ENCODE measurements around the gene NFIB. TPM values are rescaled to one million over a fixed set of nuclear protein-coding genes. Genes with fewer than 3 reads are reported as not detected.
A peak's percentile ranks its signal among the peaks of the same experiment; 100 is the strongest.

The NFIB gene
- total RNA-seq, 2 donors from 2014 or later, result 53.0 to 54.0 TPM

DNA sequence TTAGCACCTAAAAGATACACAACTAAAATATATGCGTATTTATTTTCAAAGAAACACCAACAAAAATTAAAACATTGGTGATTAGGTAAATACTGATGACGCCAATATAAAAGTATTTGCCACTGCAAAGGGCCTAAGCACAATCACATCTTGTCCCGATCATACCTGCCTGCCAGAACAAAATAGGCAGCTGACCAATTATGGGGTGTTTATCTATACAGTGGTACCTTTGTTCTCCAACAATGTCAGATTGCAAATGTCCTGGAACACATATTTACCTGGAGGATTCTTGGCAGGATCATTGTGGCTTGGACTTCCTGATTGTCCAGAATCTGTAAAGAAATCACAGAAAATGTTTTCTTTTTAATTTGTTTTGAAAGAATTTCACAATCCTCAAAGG lies 134.5 kb downstream of the NFIB start:
- Histone ChIP-seq H3K27ac (peak overlapping the region; percentile 71), H3K4me1 (no peaks in the 10 kb centered on the region), H3K9ac (ENCODE audit: low read depth in 2 of 2, low read length in 2 of 2) (no peak overlapping the region), H3K4me3 (no peak overlapping the region), H3K27me3 (no peaks in the 10 kb centered on the region), H3K9me3 (no peaks in the 10 kb centered on the region), H3K36me3 (no peaks in the 10 kb centered on the region)
- TF ChIP-seq, protein P1, sequence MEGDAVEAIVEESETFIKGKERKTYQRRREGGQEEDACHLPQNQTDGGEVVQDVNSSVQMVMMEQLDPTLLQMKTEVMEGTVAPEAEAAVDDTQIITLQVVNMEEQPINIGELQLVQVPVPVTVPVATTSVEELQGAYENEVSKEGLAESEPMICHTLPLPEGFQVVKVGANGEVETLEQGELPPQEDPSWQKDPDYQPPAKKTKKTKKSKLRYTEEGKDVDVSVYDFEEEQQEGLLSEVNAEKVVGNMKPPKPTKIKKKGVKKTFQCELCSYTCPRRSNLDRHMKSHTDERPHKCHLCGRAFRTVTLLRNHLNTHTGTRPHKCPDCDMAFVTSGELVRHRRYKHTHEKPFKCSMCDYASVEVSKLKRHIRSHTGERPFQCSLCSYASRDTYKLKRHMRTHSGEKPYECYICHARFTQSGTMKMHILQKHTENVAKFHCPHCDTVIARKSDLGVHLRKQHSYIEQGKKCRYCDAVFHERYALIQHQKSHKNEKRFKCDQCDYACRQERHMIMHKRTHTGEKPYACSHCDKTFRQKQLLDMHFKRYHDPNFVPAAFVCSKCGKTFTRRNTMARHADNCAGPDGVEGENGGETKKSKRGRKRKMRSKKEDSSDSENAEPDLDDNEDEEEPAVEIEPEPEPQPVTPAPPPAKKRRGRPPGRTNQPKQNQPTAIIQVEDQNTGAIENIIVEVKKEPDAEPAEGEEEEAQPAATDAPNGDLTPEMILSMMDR (IDR thresholded peaks at IDR 0.05), result no peak
- intact Hi-C loops (cut with DNase I), result loop anchor here (5.0 kb wide), 1 partner anchor 152 kb away; no protein-coding TSS in a partner anchor
- peak; percentile 56 for DNase-seq

DNA sequence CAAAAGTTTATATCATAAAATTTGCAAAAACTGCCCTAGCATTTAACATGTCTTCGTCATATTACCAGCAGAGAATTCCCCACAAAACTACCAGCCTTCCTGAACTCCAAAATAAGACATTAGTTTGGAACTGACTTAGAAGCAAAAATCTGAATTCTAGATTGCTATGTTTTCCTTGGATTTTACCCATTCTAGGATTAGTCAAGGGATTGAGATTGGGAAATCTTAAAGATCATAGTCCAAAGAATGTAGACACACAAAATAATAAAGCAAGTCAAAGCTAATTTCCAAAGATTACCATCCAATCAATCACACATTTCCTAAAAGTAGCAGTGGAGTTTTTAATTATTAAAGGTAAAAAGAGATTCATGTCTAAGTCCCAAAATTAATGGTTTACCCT lies 138.2 kb downstream of the NFIB start:
- Histone ChIP-seq H3K36me3 (no peaks in the 10 kb centered on the region), H3K9me3 (no peaks in the 10 kb centered on the region), H3K4me1 (no peaks in the 10 kb centered on the region), H3K9ac (ENCODE audit: low read depth in 2 of 2, low read length in 2 of 2) (no peak overlapping the region), H3K4me3 (no peak overlapping the region), H3K27me3 (no peaks in the 10 kb centered on the region), H3K27ac (no peak overlapping the region)
- TF ChIP-seq, protein P1 (IDR thresholded peaks at IDR 0.05), result no peak
- intact Hi-C loops (cut with DNase I), result loop anchor here (5.0 kb wide), 1 partner anchor 148 kb away; no protein-coding TSS in a partner anchor
- no peak for DNase-seq

DNA sequence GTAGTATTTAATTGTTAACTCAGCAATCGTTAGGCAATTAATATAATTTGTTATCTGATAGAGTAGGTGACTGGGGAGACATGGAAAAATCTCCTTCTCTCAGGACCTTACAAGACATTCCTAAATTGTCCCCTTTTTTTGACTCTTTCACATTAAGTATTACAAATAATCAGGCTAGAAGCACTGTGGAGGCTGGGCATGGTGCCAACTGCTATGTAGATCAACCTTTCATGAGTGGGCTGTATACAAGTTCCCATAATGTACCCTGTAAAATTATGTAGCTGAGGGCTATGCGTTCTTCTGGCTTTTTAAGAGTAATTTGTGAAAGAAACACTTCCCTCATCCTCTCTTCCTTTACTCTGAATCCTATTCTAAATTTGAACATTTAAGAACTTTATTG lies 140.2 kb downstream of the NFIB start:
- no peaks in the 10 kb centered on the region for H3K36me3 ChIP-seq
- no peaks in the 10 kb centered on the region for H3K4me1 ChIP-seq
- H3K9ac ChIP-seq (ENCODE audit: low read depth in 2 of 2, low read length in 2 of 2), result no peak overlapping the region
- no peaks in the 10 kb centered on the region for H3K27me3 ChIP-seq
- intact Hi-C loops (cut with DNase I), result no loop called here
- no peak overlapping the region for H3K4me3 ChIP-seq
- no peak for DNase-seq
- H3K9me3 ChIP-seq, result no peaks in the 10 kb centered on the region
- TF ChIP-seq, protein P1 (IDR thresholded peaks at IDR 0.05), result no peak
- no peak overlapping the region for H3K27ac ChIP-seq

DNA sequence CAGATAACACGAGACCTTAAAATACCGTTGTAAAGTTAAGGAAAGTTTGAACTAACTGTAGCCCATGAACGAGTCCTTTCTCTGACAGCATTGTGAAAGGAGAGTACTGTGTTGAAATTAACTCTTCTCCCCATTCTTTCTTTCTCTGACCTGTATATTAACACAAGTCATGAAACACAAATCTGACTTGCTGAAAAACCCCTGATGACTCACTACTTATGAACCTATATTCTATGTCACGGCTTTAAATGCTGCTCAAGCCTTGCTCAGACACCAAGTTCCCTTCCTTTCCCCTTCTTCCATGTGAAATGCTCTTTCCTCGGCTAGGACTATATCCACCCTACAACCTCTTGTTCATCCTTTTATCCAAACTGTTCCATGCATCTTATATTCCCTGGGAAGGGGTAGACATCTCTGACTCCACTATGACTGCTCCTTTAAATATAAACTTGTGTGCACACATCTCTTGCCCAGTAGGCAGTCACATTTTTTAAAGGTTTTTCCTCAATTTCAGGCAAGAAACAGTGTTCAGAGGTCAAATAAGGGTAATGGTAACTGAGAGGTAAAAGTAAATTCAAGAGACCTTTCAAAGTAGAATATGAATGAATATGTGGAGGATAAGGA lies 142.9 kb downstream of the NFIB start:
- no peaks in the 10 kb centered on the region for H3K36me3 ChIP-seq
- H3K27me3 ChIP-seq, result no peaks in the 10 kb centered on the region
- no peak overlapping the region for H3K9ac ChIP-seq (ENCODE audit: low read depth in 2 of 2, low read length in 2 of 2)
- no peak for DNase-seq
- H3K27ac ChIP-seq, result no peak overlapping the region
- no peaks in the 10 kb centered on the region for H3K9me3 ChIP-seq
- intact Hi-C loops (cut with DNase I), result no loop called here
- TF ChIP-seq, protein P1 (IDR thresholded peaks at IDR 0.05), result no peak
- H3K4me3 ChIP-seq, result no peak overlapping the region
- H3K4me1 ChIP-seq, result no peaks in the 10 kb centered on the region

DNA sequence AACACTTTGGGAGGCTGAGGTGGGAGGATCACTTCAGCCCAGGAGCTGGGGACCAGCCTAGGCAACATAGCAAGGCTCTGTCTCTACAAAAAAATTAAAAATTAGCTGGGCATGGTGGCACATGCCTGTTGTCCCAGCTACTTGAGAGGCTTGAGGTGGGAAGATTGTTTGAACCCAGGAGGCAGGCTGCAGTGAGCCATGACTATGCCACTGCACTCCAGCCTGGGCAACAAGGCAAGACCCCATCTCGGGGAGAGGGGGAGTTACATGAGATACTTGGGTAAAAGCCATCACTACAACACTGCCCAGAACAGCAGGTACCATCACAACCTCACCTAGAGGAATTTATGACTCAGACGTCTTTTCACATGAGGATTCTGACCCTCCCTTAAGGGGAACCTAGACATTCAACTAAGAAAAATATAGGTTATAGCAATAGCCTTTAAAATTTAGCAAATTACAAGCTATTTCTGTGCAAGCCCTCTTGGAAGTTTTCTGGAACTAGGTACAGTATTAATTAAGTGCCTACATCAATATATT lies 143.5 kb downstream of the NFIB start:
- intact Hi-C loops (cut with DNase I), result no loop called here
- TF ChIP-seq, protein P1 (IDR thresholded peaks at IDR 0.05), result no peak
- no peak overlapping the region for H3K4me3 ChIP-seq
- H3K27me3 ChIP-seq, result no peaks in the 10 kb centered on the region
- H3K27ac ChIP-seq, result no peak overlapping the region
- no peaks in the 10 kb centered on the region for H3K4me1 ChIP-seq
- H3K36me3 ChIP-seq, result no peaks in the 10 kb centered on the region
- H3K9ac ChIP-seq (ENCODE audit: low read depth in 2 of 2, low read length in 2 of 2), result no peak overlapping the region
- H3K9me3 ChIP-seq, result no peaks in the 10 kb centered on the region
- no peak for DNase-seq

Data from colonic mucosa (tissue), 4 donors.